Measurements from ENCODE around the gene FAM107B.

Gene FAM107B

GRCh38 chr10:14550471-14550981 lies 224.2 kb downstream of the FAM107B start:
- DNase-seq: no peak

DNA sequence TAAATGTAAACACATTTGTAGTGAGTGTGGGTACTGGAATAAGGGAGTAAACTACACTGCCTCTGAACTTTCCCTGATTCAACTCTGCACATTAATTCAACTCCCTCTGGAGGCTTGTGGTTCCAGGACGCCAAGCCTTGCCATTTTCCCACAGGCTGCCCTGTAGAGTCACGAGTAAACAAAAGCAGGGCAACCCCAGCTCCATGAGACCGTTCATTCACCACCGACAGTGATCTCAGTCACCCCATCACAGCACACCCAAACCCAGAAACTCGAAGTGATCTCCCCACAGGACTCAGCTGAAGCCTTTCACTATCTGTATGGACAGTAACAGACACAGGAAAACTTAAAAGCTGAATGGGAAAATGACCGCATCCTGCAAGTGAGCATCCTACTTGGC lies 225.2 kb downstream of the FAM107B start:
- no peak for DNase-seq

GRCh38 chr10:14548970-14549369 lies 225.7 kb downstream of the FAM107B start:
- no peak for DNase-seq

GRCh38 chr10:14548474-14548873 lies 226.2 kb downstream of the FAM107B start:
- DNase-seq: no peak

GRCh38 chr10:14547816-14548215 lies 226.9 kb downstream of the FAM107B start:
- no peak for DNase-seq

DNA sequence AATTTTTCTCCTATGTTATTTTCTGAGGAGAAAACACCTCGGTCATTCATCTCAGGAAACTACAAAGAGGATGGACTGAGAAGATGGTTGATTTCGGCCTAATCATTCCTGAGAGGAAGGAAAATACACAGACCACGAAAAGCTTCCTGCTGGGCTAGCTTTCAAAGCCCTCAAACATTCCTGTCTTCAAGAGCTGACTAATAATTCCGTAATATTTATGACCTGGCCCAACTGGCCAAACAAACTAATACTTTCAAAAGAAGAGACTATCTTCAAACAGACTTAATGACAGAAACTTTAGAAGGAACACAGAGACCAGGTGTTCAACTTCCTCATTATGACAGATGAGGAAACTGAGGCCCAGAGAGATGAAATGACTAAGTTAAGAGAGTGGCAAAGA lies 228.9 kb downstream of the FAM107B start:
- DNase-seq: no peak

- no peak for DNase-seq
Observed at GRCh38 chr10:14543904-14544210, 230.8 kb downstream of the FAM107B start.

DNA sequence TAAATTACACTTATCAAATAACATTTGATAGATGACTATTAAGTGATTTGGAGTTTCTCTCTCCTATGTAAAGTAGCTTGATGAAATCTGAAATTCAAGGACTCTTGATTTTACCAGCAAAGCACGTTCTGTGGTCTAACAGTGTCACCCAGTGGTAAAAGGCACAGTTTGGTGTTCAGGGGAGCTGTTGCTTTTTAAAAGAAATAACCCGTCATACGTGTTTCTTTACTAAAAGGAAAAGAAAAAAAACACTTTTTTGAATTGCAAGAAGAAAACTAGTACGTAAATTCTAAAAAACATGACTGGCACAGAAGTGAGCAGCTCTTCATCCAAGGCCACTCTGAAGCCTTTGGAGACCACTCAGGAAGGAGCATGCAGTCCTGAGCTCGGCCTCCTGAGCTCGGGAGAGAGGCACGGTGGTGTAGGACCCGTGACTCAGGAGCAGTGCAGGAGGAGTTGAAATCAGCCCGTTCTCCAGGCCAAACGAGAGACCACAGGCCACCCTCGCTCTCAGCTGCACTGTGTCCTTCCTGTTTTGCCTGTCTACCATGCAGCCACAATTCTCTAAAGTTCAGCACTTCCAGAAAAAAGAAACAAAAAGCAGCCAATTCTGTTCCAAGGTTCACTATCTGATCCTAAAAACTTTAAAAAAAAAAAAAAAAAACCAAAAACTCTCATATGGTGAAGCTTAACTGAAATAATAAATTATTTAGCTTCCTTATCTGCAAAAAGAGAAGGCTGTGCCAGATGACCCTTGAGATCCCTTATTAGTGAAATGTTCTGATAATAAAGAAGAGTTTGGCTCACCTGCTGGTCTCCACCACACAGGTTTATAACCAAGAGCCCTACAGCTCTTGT lies 231.4 kb downstream of the FAM107B start:
- DNase-seq: no peak

DNA sequence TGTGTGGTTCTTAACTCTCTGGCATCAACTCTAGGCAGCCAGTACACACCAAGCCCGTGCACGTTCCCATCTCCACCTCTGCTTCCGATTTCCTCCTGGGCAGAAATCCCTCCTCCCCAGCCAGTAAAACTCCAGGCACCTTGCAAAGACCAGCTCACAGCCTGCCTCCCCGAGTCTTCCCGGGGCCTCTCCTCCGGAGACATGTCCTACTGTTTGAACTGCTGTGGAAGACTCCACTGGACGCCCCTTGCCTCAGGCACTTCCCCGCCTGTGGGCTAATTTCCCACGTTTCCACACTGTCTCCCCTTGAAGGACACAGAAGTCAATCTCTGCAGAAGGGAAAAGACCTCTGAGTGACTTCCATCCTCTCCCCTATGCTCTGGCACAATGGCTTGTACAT lies 233.3 kb downstream of the FAM107B start:
- DNase-seq: no peak

DNA sequence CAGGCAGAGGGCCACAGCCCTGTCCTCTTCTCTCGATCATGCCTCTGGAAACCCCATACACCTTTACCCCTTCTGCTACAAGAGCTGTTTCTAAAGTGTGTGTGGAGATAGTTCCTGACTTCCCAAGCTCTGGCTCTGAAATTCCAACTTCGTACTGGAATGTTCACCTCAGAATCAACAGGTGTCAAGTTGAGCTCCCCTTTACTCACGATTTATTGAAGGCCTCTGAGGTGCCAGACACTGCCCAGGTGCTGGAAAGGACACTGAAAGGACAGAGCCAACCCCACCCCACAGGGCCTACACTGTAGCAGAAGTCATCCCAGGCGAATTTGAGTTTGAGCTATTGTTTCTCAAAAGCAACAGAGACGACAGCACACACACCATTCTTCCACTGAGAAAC lies 234.1 kb downstream of the FAM107B start:
- DNase-seq: no peak

DNA sequence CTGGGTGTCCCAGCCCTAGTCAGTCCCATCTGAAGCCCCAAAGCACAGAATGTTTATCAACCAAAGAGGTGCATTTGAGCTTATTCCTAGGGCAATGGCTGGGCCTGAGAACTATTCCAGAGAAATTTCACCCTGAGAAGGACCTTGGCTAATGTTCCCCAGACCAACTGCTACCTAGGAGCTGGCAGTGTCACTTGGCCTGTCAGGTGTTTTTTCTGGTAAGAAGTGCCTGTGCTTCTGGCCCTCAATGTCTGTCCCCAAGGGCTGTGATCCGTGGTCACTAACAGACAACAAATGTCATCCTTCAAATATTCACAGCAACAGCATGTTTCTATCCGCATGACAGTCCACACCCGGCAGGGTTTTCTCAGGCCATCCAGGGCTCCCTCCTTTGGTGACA lies 234.6 kb downstream of the FAM107B start:
- no peak for DNase-seq

- DNase-seq: no peak
Observed at GRCh38 chr10:14539176-14539575, 235.5 kb downstream of the FAM107B start.

DNA sequence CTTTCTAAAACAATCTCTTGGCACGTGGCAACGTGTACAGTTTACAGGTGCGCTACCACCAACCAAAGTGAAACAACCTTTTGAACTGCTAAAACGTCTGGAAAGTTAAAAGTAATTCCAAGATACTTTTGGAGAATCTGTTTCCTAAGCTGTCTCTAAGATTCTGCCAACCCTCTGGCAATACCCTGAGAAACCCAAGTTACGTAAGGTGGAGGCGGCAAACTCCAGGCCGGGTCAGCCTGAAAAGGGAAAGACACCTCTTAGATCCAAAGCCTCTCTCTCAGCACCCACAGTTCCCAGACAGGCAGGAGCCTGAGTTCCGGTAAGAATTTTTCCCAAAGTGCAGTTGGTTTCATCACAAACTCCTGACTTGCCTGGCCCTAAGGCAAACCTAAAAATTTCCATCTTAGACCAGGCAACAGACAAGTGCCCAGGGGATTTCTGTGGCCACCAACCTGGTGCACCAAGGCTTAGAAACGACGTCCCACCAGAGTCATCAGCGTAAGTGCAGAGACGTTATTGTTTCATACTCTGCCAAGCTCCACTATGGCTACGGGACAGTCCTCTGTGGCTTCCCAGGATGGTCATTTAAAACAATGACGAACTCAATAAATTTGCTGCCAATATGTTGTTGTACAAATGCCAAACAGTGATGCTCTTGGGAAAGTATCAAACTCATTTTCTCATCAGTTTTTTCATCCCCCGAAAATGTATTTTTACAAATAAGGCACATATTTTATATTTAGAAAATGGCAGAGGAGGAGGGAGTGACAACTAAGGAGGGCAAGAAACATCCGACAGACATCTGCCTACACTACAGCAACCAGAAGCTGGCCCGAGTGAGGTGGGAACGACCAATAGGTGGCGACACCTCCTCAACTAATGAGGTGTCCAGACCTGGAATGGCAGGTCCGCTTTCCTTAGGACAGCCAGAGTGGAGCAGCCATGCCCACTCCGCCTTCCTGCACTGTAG lies 238.2 kb downstream of the FAM107B start:
- peak; percentile 6 to 34 for DNase-seq

- no peak for DNase-seq
Observed at GRCh38 chr10:14535457-14536130, 239.1 kb downstream of the FAM107B start.

- DNase-seq: no peak
Observed at GRCh38 chr10:14534152-14534551, 240.5 kb downstream of the FAM107B start.

- DNase-seq: no peak
Observed at GRCh38 chr10:14533295-14533694, 241.4 kb downstream of the FAM107B start.

DNA sequence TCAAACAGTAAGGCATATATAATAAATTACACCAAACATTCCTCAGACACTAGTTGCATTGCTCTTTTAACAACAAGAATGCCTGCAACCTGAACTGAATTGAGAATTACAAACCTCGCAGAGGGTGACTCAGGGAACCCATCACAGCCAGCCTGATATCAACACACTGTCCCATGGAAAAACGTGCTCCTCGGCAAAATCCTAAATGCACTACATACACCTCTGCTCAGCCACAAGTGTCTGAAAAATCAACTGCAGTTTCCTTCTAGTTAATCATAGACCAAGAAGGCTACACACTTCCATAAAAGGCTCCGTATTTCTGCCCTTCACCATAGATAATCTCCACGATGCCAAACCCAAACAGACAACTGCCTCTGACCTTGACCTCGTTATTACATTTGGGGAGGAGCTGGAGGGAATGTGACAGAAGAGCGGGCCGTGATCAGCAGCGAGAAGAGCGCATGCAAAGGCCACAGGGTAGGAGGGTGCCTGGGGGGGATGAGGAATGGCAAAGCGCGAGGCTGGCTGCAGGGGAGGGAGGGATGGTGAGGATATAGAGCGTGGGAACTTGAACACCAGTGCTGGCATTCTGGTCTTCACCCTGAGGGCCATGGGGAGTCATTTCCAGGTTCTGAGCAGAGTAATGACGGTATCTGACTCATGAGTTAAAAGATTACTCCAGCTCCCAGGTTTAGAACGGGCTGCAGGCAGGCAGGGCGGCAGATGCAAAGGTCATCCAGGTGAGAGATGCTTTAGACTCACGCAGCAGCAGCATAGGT lies 242.0 kb downstream of the FAM107B start:
- no peak for DNase-seq

- DNase-seq: no peak
Observed at GRCh38 chr10:14531974-14532373, 242.7 kb downstream of the FAM107B start.

GRCh38 chr10:14530465-14530864 lies 244.2 kb downstream of the FAM107B start:
- DNase-seq: no peak

DNA sequence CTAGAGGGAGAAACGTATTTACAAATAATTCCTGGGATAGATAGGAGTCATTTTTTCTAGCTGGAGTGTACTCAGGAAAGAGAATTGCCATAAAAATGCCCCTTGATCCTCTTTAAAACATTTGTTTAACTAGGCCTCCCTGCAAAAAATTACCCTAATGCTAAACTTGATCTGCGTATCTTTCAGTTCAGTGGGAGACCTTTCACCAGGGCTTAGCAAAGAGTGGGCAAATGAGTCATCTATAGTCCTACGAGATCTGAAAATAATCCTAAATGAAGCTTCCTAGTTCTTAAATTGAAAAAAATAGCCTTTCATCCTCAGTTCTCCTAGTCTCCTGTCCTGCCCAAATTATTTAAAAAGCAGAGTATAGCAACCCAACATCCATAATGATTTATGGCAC lies 245.3 kb downstream of the FAM107B start:
- DNase-seq: no peak

DNA sequence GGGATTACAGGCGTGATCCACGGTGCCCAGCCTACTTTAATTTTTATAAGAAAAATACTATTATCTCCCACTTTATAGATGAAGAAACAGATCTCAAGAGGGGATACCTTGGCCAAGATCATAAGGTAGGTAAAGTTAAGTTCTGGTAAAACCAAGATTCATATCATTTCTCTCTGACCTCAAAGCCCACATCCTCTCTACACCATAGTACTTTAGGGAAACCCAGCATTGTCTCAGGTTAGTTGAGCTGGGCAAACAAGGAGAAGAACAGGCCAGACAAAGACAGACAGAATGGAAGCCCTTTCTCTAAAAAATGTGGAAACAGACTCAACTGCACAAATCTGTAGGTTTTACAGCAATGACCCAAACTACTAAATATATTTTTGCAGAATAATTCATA lies 246.2 kb downstream of the FAM107B start:
- DNase-seq: no peak

DNA sequence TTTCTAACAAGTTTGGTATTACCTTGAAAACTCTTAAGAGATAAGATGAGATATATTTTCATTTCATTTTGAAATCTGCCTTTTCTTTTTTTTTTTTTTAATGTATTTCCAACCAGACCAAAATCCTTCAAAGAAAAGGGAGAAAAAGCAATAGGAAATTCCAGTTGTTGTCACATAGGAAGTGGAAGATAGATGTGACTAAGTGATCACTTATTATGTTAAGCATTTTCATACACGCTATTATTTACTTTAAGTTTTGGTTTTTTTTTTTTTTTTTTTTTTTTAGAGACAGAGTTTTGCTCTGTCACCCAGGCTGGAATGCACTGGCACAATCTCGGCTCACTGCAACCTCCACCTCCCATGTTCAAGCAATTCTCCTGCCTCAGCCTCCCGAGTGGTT lies 246.8 kb downstream of the FAM107B start:
- no peak for DNase-seq

All from NCI-H187 (cell line).